ENCODE results near the gene MOSMO.

Gene MOSMO

GRCh38 chr16:22055881-22056280 lies 48.0 kb downstream of the MOSMO start:
- no peak overlapping the region for H3K4me2 ChIP-seq (ENCODE audit: low read length)
- H3K27me3 ChIP-seq (ENCODE audit: control insufficient read depth, low read length), result no peaks in the 10 kb centered on the region
- TF ChIP-seq CTCF (IDR thresholded peaks at IDR 0.05; ENCODE audit: low read depth, low read length, poor library complexity, severe bottlenecking) (no peak), EZH2phosphoT487 (IDR thresholded peaks at IDR 0.05; ENCODE audit: borderline replicate concordance, low read length) (no peak)

GRCh38 chr16:22063888-22064467 lies 56.1 kb downstream of the MOSMO start:
- TF ChIP-seq CTCF (IDR thresholded peaks at IDR 0.05; ENCODE audit: low read depth, low read length, poor library complexity, severe bottlenecking), result no peak
- TF ChIP-seq EZH2phosphoT487 (IDR thresholded peaks at IDR 0.05; ENCODE audit: borderline replicate concordance, low read length), result no peak
- Histone ChIP-seq H3K27me3 (ENCODE audit: control insufficient read depth, low read length) (no peaks in the 10 kb centered on the region), H3K4me3 (ENCODE audit: low read length) (no peak overlapping the region), H3K4me2 (ENCODE audit: low read length) (no peak overlapping the region), H3K79me2 (ENCODE audit: control insufficient read depth, low read length) (no peaks in the 10 kb centered on the region), H3K27ac (ENCODE audit: low read depth, low read length) (no peak overlapping the region), H3K36me3 (ENCODE audit: control insufficient read depth, low read length) (no peaks in the 10 kb centered on the region), H4K20me1 (ENCODE audit: control insufficient read depth, insufficient read depth, low read depth, low read length) (no peaks in the 10 kb centered on the region), H3F3A (ENCODE audit: control insufficient read depth, insufficient read depth) (no peaks in the 10 kb centered on the region), H3K9me3 (ENCODE audit: control insufficient read depth, insufficient read depth, low read length) (no peaks in the 10 kb centered on the region), H3K4me1 (ENCODE audit: control insufficient read depth, low read length) (no peaks in the 10 kb centered on the region), H3K9me2 (replicated peaks; ENCODE audit: control insufficient read depth, low read length) (no peaks in the 10 kb centered on the region)

More at GRCh38 chr16:22055881-22056280, 48.0 kb downstream of the MOSMO start:
- Histone ChIP-seq H3K9me2 (replicated peaks; ENCODE audit: control insufficient read depth, low read length) (no peaks in the 10 kb centered on the region), H4K20me1 (ENCODE audit: control insufficient read depth, insufficient read depth, low read depth, low read length) (no peaks in the 10 kb centered on the region), H3K4me3 (ENCODE audit: low read length) (no peak overlapping the region), H3K4me1 (ENCODE audit: control insufficient read depth, low read length) (no peaks in the 10 kb centered on the region), H3K79me2 (ENCODE audit: control insufficient read depth, low read length) (no peaks in the 10 kb centered on the region), H3K27ac (ENCODE audit: low read depth, low read length) (no peak overlapping the region), H3K36me3 (ENCODE audit: control insufficient read depth, low read length) (no peaks in the 10 kb centered on the region), H3F3A (ENCODE audit: control insufficient read depth, insufficient read depth) (no peaks in the 10 kb centered on the region), H3K9me3 (ENCODE audit: control insufficient read depth, insufficient read depth, low read length) (no peaks in the 10 kb centered on the region)

DNA sequence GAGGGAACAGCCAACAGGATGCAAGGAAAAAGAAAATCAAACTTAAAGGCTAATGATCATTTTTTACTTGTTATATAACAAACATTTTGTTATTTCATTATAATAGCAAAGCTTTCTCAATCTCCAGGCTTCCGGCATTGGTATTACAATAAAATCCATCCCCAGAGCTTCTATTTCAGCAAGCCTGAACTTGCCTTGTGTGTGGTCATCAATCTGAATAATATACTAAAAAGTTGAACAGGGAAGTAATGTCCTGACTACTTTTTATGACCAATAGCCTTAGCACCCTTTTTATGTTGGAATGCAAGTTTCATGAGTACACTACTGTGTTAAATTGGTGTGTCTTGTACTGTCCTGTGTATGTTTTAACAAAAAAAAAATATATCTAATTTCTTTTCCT lies 57.3 kb downstream of the MOSMO start:
- Histone ChIP-seq H3K4me1 (ENCODE audit: control insufficient read depth, low read length) (no peaks in the 10 kb centered on the region), H4K20me1 (ENCODE audit: control insufficient read depth, insufficient read depth, low read depth, low read length) (no peaks in the 10 kb centered on the region), H3K79me2 (ENCODE audit: control insufficient read depth, low read length) (no peaks in the 10 kb centered on the region), H3F3A (ENCODE audit: control insufficient read depth, insufficient read depth) (no peaks in the 10 kb centered on the region), H3K27me3 (ENCODE audit: control insufficient read depth, low read length) (no peaks in the 10 kb centered on the region), H3K27ac (ENCODE audit: low read depth, low read length) (no peak overlapping the region), H3K4me3 (ENCODE audit: low read length) (no peak overlapping the region), H3K4me2 (ENCODE audit: low read length) (no peak overlapping the region), H3K9me3 (ENCODE audit: control insufficient read depth, insufficient read depth, low read length) (no peaks in the 10 kb centered on the region), H3K9me2 (replicated peaks; ENCODE audit: control insufficient read depth, low read length) (no peaks in the 10 kb centered on the region), H3K36me3 (ENCODE audit: control insufficient read depth, low read length) (no peaks in the 10 kb centered on the region)
- no peak for TF ChIP-seq EZH2phosphoT487 (IDR thresholded peaks at IDR 0.05; ENCODE audit: borderline replicate concordance, low read length)
- TF ChIP-seq CTCF (IDR thresholded peaks at IDR 0.05; ENCODE audit: low read depth, low read length, poor library complexity, severe bottlenecking), result no peak
